RWPE1 (cell line): Measurements from ENCODE around the gene VPS18.

ENCODE experiments used
- CTCF ChIA-PET: fragments of 350-600 bp; sonication (Branson Sonifier 250); formaldehyde crosslinking; extraction: SDS; loops from one replicate; lab custom pipeline; 2021; lab: Yijun Ruan, JAX
- POLR2A ChIA-PET: fragments of 400-600 bp; formaldehyde crosslinking; extraction: SDS; loops from one replicate; lab custom pipeline; 2020; ENCODE audit warnings: antibody characterized with exemption; ENCODE audit not compliant: low non-redundant PET; lab: Yijun Ruan, JAX
- DNase-seq: peaks from one replicate; pipeline ENCODE4 v3.0.0; 2012; ENCODE audit warnings: low spot score
- H3K27ac ChIP-seq: fragments of 450-650 bp; 2 replicates; pipeline ENCODE4 v1.5.1; 2017
- TF ChIP-seq, protein P1 (sequence below): fragments of 450-650 bp; conservative IDR thresholded peaks from 2 replicates; pipeline ENCODE4 v1.5.1; 2017; ENCODE audit warnings: low read depth, mild to moderate bottlenecking

Gene VPS18

DNA sequence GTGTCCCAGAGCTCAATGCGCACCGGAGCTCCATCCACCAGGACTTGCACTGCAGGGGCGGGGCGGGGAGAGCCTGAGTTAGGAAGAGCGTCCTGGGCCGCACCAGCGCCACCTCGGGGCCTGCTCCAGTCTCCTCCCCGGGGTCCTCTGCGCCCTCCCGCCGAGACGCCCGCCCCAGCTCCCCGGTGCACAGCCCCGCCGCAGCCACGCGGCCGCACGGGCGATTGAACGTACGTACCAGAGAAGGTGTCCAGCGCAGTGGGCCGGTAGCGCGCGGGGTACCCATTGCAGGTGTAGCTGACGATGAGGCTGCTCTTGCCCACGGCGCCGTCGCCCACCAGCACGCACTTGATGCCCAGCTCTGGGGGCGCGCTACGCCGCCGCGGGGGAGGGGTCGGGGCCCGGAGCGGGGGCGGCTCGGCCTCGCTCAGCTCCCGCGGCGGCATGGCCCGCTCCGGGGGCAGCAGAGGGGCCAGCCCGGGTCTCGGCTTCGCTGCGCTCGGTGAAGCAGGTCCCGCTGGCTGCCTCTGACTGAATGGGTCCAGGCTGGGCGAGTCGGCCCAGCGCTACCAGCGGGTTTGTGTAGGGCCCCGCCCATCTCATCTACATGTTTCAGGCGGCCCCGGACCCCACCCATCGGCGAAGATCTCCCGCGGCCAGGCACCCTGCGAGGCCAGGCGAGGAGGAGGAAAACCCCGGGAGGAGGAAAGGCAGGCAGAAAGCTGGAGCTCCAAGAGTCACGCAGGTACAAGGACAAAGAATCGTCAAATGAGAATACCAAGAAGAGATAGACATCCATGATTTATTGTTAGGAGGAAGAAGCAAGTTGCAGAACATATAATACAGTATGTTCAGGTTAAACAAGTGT is 20.3 kb upstream of the VPS18 start, which contains the start of gene RHOV:
Gene RHOV (minus strand): TSS at position 541 of the 868 bp plus-strand sequence. CDS start 95 bp downstream, at position 446.
- CTCF ChIA-PET: interaction anchor here (0.6 to 10.4 kb wide), 16 partner anchors 8 to 575 kb away, joined by 3 to 107 read pairs (median 6); partner anchors contain the start of genes SPINT1 and VPS18
- H3K27ac ChIP-seq: peak within 1 kb of the TSS; percentile 29; the same call in 1 of the 2 replicates
- TF ChIP-seq, protein P1, sequence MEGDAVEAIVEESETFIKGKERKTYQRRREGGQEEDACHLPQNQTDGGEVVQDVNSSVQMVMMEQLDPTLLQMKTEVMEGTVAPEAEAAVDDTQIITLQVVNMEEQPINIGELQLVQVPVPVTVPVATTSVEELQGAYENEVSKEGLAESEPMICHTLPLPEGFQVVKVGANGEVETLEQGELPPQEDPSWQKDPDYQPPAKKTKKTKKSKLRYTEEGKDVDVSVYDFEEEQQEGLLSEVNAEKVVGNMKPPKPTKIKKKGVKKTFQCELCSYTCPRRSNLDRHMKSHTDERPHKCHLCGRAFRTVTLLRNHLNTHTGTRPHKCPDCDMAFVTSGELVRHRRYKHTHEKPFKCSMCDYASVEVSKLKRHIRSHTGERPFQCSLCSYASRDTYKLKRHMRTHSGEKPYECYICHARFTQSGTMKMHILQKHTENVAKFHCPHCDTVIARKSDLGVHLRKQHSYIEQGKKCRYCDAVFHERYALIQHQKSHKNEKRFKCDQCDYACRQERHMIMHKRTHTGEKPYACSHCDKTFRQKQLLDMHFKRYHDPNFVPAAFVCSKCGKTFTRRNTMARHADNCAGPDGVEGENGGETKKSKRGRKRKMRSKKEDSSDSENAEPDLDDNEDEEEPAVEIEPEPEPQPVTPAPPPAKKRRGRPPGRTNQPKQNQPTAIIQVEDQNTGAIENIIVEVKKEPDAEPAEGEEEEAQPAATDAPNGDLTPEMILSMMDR: no peak; the same call in 1 of the 2 replicates
- POLR2A ChIA-PET: interaction anchor here (2.1 kb wide), 1 partner anchor 15 kb away, joined by 7 read pairs; no protein-coding TSS in a partner anchor
- peak; percentile 74 for DNase-seq

GRCh38 chr15:40875991-40876730 is 18.1 kb upstream of the VPS18 start:
- ChIA-PET POLR2A (no interaction called here), CTCF (interaction anchor here (0.6 to 10.4 kb wide), 4 partner anchors 16 to 572 kb away, joined by 3 to 107 read pairs (median 6); partner anchors contain the start of gene VPS18)
- H3K27ac ChIP-seq: peak overlapping the region; percentile 25; the same call in 1 of the 2 replicates
- TF ChIP-seq, protein P1: no peak
- DNase-seq: no peak

DNA sequence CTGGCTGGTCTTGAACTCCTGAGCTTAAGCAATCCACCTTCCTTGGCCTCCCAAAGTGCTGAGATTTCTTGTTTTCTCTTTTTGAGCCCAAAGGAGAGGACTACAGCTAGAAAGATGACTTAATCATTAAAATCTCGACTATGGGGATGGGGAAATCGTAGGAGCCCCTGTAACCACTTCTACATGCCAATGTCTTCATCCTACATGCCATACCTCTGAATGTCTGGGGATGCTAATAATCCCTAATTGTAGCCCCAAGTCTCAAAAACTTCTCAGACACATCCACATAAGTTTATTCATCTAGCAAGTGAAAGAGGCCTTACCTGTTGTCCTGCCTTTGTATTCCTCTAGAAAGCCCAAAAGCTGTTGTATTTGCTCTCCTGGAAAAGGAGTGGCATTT is 16.6 kb upstream of the VPS18 start:
- ChIA-PET CTCF (interaction anchor here (1.5 to 10.4 kb wide), 2 partner anchors 14 to 19 kb away, joined by 5 to 107 read pairs; no protein-coding TSS in a partner anchor), POLR2A (no interaction called here)
- no peak overlapping the region for H3K27ac ChIP-seq
- TF ChIP-seq, protein P1: no peak
- DNase-seq: no peak

DNA sequence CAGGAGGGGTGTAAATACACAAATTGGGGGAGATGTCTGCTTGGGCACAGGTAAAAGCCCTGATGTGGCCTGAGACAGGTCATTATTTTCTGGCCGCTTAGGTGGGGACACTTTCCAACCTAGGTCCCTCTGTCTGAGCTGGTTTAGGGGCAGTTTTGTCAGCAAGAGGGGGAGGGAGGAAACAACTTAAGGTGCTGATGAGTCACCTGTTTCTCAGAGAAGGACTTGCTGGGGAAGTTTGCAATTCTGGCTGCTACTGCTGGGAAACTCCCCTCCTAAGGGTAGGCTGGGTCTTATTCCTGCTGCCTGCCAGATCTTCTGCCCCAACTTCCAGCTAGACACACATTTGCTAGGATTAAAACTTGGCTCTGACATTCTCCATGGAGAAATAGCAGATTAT is 15.5 kb upstream of the VPS18 start:
- H3K27ac ChIP-seq: peak overlapping the region; percentile 67
- TF ChIP-seq, protein P1: no peak
- POLR2A ChIA-PET: no interaction called here
- CTCF ChIA-PET: interaction anchor here (0.6 to 2.0 kb wide), 7 partner anchors 13 to 146 kb away, joined by 3 to 19 read pairs (median 6); partner anchors contain the start of gene VPS18
- peak; percentile 90 for DNase-seq

- ChIA-PET CTCF (interaction anchor here (0.6 to 2.0 kb wide), 5 partner anchors 12 to 25 kb away, joined by 4 to 19 read pairs (median 9); partner anchors contain the start of gene VPS18), POLR2A (no interaction called here)
Measured at GRCh38 chr15:40879609-40880008, 14.6 kb upstream of the VPS18 start.

More at GRCh38 chr15:40879609-40880008, 14.6 kb upstream of the VPS18 start:
- DNase-seq: no peak
- TF ChIP-seq, protein P1: no peak
- H3K27ac ChIP-seq: peak overlapping the region; percentile 67
